Retinal pigment epithelial cell (primary cell): Measurements from ENCODE around the gene GAB3.
A peak's percentile ranks its signal among the peaks of the same experiment; 100 is the strongest.

ENCODE experiments used
- DNase-seq: peaks from one replicate; pipeline ENCODE4 v3.0.0-alpha.2; 2010; ENCODE audit warnings: low read depth
- H3K4me3 ChIP-seq: 2 replicates; pipeline ENCODE4 v1.5.1; 2011; ENCODE audit warnings: mild to moderate bottlenecking, low read length, control low read depth, moderate library complexity
- CTCF ChIP-seq: conservative IDR thresholded peaks from 2 replicates; pipeline ENCODE4 v1.5.1; 2011; ENCODE audit warnings: low read depth, low read length, control low read depth, inconsistent platforms

Gene GAB3

GRCh38 chrX:154731184-154731583 lies 19.7 kb downstream of the GAB3 start:
- DNase-seq: no peak
- H3K4me3 ChIP-seq: no peak overlapping the region
- no peak for TF ChIP-seq CTCF

- peak; percentile 54 for DNase-seq
- no peak overlapping the region for H3K4me3 ChIP-seq
- no peak for TF ChIP-seq CTCF
These were observed 20.5 kb downstream of the GAB3 start for GRCh38 chrX:154730253-154730891.

- TF ChIP-seq CTCF: no peak
- no peak overlapping the region for H3K4me3 ChIP-seq
- no peak for DNase-seq
These were observed 21.4 kb downstream of the GAB3 start for GRCh38 chrX:154729439-154729838.

GRCh38 chrX:154728431-154729190 lies 22.3 kb downstream of the GAB3 start:
- no peak for DNase-seq
- no peak for TF ChIP-seq CTCF
- H3K4me3 ChIP-seq: no peak overlapping the region

GRCh38 chrX:154727871-154728270 lies 23.0 kb downstream of the GAB3 start:
- H3K4me3 ChIP-seq: no peak overlapping the region
- DNase-seq: no peak
- no peak for TF ChIP-seq CTCF

- no peak for TF ChIP-seq CTCF
- no peak for DNase-seq
- no peak overlapping the region for H3K4me3 ChIP-seq
These were observed 23.5 kb downstream of the GAB3 start for GRCh38 chrX:154727418-154727817.
